Measurements from ENCODE around the gene SMAD3. TPM values are rescaled to one million over a fixed set of nuclear protein-coding genes. Genes with fewer than 3 reads are reported as not detected.
"Not testable (repeated sequence)": the region's sequence is repeated elsewhere in the genome, so short reads cannot be mapped to it uniquely, and the experiment has no call there.

Gene SMAD3
- polyA plus RNA-seq, 1 donor from 2014 or later: 1.0 TPM

GRCh38 chr15:67019069-67019468 is 46.3 kb upstream of the SMAD3 start:
- Histone ChIP-seq H2AFZ (ENCODE audit: low read depth, low read length) (no peak overlapping the region), H3K9ac (ENCODE audit: low read length) (no peak overlapping the region), H3K9me3 (ENCODE audit: low read length) (no peaks in the 10 kb centered on the region), H3K4me2 (ENCODE audit: low read length) (no peak overlapping the region), H3K27me3 (ENCODE audit: insufficient read depth, low read depth, low read length) (no peaks in the 10 kb centered on the region), H3K36me3 (ENCODE audit: insufficient read depth, low read length) (no peaks in the 10 kb centered on the region), H3K4me3 (ENCODE audit: low read length) (no peak overlapping the region), H3K79me2 (replicated peaks; ENCODE audit: insufficient read depth, low read length) (no peaks in the 10 kb centered on the region), H3K9me2 (ENCODE audit: insufficient read depth, low read length) (no peaks in the 10 kb centered on the region), H4K20me1 (ENCODE audit: insufficient read depth) (no peaks in the 10 kb centered on the region), H3F3A (ENCODE audit: insufficient read depth, low read length, poor library complexity, severe bottlenecking) (no peaks in the 10 kb centered on the region), H3K27ac (ENCODE audit: low read length) (no peak overlapping the region)
- TF ChIP-seq SMC3 (conservative IDR thresholded peaks at IDR 0.05; ENCODE audit: poor library complexity) (no peak), EZH2 (IDR thresholded peaks at IDR 0.05; ENCODE audit: borderline replicate concordance, insufficient read depth, low read length, poor library complexity, severe bottlenecking) (no peak), TAF1 (IDR thresholded peaks at IDR 0.05; ENCODE audit: low read depth) (no peak), POLR2AphosphoS5 (IDR thresholded peaks at IDR 0.05) (no peak), RAD21 (conservative IDR thresholded peaks at IDR 0.05) (no peak), MXI1 (conservative IDR thresholded peaks at IDR 0.05; ENCODE audit: poor library complexity, severe bottlenecking) (no peak), EP300 (conservative IDR thresholded peaks at IDR 0.05; ENCODE audit: poor library complexity, severe bottlenecking) (no peak)
- TF ChIP-seq, protein P1, sequence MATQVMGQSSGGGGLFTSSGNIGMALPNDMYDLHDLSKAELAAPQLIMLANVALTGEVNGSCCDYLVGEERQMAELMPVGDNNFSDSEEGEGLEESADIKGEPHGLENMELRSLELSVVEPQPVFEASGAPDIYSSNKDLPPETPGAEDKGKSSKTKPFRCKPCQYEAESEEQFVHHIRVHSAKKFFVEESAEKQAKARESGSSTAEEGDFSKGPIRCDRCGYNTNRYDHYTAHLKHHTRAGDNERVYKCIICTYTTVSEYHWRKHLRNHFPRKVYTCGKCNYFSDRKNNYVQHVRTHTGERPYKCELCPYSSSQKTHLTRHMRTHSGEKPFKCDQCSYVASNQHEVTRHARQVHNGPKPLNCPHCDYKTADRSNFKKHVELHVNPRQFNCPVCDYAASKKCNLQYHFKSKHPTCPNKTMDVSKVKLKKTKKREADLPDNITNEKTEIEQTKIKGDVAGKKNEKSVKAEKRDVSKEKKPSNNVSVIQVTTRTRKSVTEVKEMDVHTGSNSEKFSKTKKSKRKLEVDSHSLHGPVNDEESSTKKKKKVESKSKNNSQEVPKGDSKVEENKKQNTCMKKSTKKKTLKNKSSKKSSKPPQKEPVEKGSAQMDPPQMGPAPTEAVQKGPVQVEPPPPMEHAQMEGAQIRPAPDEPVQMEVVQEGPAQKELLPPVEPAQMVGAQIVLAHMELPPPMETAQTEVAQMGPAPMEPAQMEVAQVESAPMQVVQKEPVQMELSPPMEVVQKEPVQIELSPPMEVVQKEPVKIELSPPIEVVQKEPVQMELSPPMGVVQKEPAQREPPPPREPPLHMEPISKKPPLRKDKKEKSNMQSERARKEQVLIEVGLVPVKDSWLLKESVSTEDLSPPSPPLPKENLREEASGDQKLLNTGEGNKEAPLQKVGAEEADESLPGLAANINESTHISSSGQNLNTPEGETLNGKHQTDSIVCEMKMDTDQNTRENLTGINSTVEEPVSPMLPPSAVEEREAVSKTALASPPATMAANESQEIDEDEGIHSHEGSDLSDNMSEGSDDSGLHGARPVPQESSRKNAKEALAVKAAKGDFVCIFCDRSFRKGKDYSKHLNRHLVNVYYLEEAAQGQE (IDR thresholded peaks at IDR 0.05; ENCODE audit: borderline replicate concordance): no peak
- TF ChIP-seq, protein P2, sequence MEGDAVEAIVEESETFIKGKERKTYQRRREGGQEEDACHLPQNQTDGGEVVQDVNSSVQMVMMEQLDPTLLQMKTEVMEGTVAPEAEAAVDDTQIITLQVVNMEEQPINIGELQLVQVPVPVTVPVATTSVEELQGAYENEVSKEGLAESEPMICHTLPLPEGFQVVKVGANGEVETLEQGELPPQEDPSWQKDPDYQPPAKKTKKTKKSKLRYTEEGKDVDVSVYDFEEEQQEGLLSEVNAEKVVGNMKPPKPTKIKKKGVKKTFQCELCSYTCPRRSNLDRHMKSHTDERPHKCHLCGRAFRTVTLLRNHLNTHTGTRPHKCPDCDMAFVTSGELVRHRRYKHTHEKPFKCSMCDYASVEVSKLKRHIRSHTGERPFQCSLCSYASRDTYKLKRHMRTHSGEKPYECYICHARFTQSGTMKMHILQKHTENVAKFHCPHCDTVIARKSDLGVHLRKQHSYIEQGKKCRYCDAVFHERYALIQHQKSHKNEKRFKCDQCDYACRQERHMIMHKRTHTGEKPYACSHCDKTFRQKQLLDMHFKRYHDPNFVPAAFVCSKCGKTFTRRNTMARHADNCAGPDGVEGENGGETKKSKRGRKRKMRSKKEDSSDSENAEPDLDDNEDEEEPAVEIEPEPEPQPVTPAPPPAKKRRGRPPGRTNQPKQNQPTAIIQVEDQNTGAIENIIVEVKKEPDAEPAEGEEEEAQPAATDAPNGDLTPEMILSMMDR (IDR thresholded peaks at IDR 0.05; ENCODE audit: poor library complexity, severe bottlenecking): no peak

- Histone ChIP-seq H3K27ac (ENCODE audit: low read length) (no peak overlapping the region), H3F3A (ENCODE audit: insufficient read depth, low read length, poor library complexity, severe bottlenecking) (no peaks in the 10 kb centered on the region), H3K9me2 (ENCODE audit: insufficient read depth, low read length) (no peaks in the 10 kb centered on the region), H3K4me3 (ENCODE audit: low read length) (no peak overlapping the region), H3K36me3 (ENCODE audit: insufficient read depth, low read length) (no peaks in the 10 kb centered on the region), H3K79me2 (replicated peaks; ENCODE audit: insufficient read depth, low read length) (no peaks in the 10 kb centered on the region), H3K9me3 (ENCODE audit: low read length) (no peaks in the 10 kb centered on the region), H2AFZ (ENCODE audit: low read depth, low read length) (no peak overlapping the region), H4K20me1 (ENCODE audit: insufficient read depth) (no peaks in the 10 kb centered on the region), H3K4me2 (ENCODE audit: low read length) (no peak overlapping the region), H3K27me3 (ENCODE audit: insufficient read depth, low read depth, low read length) (no peaks in the 10 kb centered on the region), H3K9ac (ENCODE audit: low read length) (no peak overlapping the region)
- no peak for TF ChIP-seq RAD21 (conservative IDR thresholded peaks at IDR 0.05)
- TF ChIP-seq MXI1 (conservative IDR thresholded peaks at IDR 0.05; ENCODE audit: poor library complexity, severe bottlenecking): no peak
- TF ChIP-seq, protein P2 (IDR thresholded peaks at IDR 0.05; ENCODE audit: poor library complexity, severe bottlenecking): no peak
- no peak for TF ChIP-seq SMC3 (conservative IDR thresholded peaks at IDR 0.05; ENCODE audit: poor library complexity)
- TF ChIP-seq EZH2 (IDR thresholded peaks at IDR 0.05; ENCODE audit: borderline replicate concordance, insufficient read depth, low read length, poor library complexity, severe bottlenecking): no peak
- no peak for TF ChIP-seq TAF1 (IDR thresholded peaks at IDR 0.05; ENCODE audit: low read depth)
- TF ChIP-seq POLR2AphosphoS5 (IDR thresholded peaks at IDR 0.05): no peak
- TF ChIP-seq, protein P1 (IDR thresholded peaks at IDR 0.05; ENCODE audit: borderline replicate concordance): no peak
- no peak for TF ChIP-seq EP300 (conservative IDR thresholded peaks at IDR 0.05; ENCODE audit: poor library complexity, severe bottlenecking)
Measured at GRCh38 chr15:67019884-67020520, 45.4 kb upstream of the SMAD3 start.

DNA sequence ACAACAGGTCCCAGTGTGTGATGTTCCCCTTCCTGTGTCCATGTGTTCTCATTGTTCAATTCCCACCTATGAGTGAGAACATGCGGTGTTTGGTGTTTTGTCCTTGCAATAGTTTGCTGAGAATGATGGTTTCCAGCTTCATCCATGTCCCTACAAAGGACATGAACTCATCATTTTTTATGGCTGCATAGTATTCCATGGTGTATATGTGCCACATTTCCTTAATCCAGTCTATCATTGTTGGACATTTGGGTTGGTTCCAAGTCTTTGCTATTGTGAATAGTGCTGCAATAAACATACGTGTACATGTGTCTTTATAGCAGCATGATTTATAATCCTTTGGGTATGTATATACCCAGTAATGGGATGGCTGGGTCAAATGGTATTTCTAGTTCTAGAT is 44.7 kb upstream of the SMAD3 start:
- not testable (repeated sequence) for H3K27me3 ChIP-seq (ENCODE audit: insufficient read depth, low read depth, low read length); H2AFZ ChIP-seq (ENCODE audit: low read depth, low read length); H3K4me3 ChIP-seq (ENCODE audit: low read length); H3K4me2 ChIP-seq (ENCODE audit: low read length); H3K9me2 ChIP-seq (ENCODE audit: insufficient read depth, low read length); H4K20me1 ChIP-seq (ENCODE audit: insufficient read depth); H3F3A ChIP-seq (ENCODE audit: insufficient read depth, low read length, poor library complexity, severe bottlenecking); H3K9ac ChIP-seq (ENCODE audit: low read length); H3K27ac ChIP-seq (ENCODE audit: low read length); H3K79me2 ChIP-seq (replicated peaks; ENCODE audit: insufficient read depth, low read length); H3K9me3 ChIP-seq (ENCODE audit: low read length); H3K36me3 ChIP-seq (ENCODE audit: insufficient read depth, low read length)

Data from neural cell (in vitro differentiated cells).